ENCODE measurements around the gene RBFA. TPM values are rescaled to one million over a fixed set of nuclear protein-coding genes. Genes with fewer than 3 reads are reported as not detected.

Gene RBFA
- total and polyA plus RNA-seq, 2 of the 13 experiments (the other 11 are each of a cell fraction or from before 2014, with no cell fraction given): 29.7 to 42.4 TPM

DNA sequence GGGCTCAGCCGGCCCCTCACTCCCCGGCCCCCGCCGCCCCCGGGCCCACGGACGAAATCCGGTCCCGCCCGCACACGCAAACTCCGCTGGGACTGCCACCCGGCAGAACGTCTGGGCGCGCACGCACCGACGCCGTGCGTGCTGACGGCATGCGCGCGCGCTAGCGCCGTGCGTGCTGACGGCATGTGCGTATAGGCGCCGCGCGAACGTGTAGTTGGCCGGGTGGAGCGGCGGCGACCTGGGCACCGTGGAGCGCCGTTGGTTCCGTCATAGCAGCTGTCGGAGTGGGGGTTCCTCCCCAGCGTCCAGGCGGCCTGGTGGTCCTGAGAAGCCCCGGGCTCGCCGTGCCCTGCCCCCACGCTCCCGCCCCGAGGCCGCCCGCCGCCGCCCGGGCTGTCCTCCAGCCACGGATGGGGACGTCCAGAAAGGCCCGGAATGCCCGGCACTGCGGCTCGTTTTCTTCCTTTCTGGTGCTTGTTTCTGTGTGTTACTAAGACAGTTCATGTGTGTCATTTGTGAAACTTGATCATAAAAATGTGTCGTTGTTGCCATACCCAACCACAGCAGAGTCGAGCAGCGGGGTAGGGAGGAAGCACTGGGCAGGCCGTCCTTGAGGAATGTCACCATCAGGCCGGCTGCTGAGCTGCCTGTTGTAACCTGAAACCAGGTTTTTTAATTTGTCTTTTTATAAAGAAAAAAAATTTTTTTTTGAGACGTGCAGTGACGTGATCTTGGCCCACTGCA lies 45.6 kb upstream of the RBFA start, which contains the start of gene TXNL4A (continued):
- TF ChIP-seq KLF6 (CRISPR knock-in tag; IDR thresholded peaks at IDR 0.05): peak; percentile 54; the same call in 1 of the 2 replicates
- TF ChIP-seq ZNF296 (CRISPR knock-in tag; conservative IDR thresholded peaks at IDR 0.05): no peak
- TF ChIP-seq SNAPC2 (CRISPR knock-in tag; IDR thresholded peaks at IDR 0.05): no peak
- no peak for TF ChIP-seq ZNF883 (CRISPR knock-in tag; IDR thresholded peaks at IDR 0.05; ENCODE audit: not compliant biosample characterization)
- TF ChIP-seq, protein P1, sequence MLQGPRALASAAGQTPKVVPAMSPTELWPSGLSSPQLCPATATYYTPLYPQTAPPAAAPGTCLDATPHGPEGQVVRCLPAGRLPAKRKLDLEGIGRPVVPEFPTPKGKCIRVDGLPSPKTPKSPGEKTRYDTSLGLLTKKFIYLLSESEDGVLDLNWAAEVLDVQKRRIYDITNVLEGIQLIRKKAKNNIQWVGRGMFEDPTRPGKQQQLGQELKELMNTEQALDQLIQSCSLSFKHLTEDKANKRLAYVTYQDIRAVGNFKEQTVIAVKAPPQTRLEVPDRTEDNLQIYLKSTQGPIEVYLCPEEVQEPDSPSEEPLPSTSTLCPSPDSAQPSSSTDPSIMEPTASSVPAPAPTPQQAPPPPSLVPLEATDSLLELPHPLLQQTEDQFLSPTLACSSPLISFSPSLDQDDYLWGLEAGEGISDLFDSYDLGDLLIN (CRISPR knock-in tag; IDR thresholded peaks at IDR 0.05; ENCODE audit: borderline replicate concordance): peak; percentile 92; the same call in 1 of the 2 replicates
- no peak for TF ChIP-seq PTBP1 (IDR thresholded peaks at IDR 0.05; ENCODE audit: low read depth, low read length, poor library complexity, severe bottlenecking)
- TF ChIP-seq ZNF546 (CRISPR knock-in tag; conservative IDR thresholded peaks at IDR 0.05): peak; percentile 93
- TF ChIP-seq HCFC1 (IDR thresholded peaks at IDR 0.05; ENCODE audit: low read depth, low read length): peak; percentile 18
- no peak for TF ChIP-seq ELF4 (CRISPR knock-in tag; IDR thresholded peaks at IDR 0.05; ENCODE audit: borderline replicate concordance)
- TF ChIP-seq, protein P2, sequence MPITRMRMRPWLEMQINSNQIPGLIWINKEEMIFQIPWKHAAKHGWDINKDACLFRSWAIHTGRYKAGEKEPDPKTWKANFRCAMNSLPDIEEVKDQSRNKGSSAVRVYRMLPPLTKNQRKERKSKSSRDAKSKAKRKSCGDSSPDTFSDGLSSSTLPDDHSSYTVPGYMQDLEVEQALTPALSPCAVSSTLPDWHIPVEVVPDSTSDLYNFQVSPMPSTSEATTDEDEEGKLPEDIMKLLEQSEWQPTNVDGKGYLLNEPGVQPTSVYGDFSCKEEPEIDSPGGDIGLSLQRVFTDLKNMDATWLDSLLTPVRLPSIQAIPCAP (CRISPR knock-in tag; IDR thresholded peaks at IDR 0.05; ENCODE audit: low read depth): no peak
- no peak; the same call in 1 of the 2 replicates for TF ChIP-seq TEAD2 (CRISPR knock-in tag; IDR thresholded peaks at IDR 0.05)
- TF ChIP-seq, protein P3, sequence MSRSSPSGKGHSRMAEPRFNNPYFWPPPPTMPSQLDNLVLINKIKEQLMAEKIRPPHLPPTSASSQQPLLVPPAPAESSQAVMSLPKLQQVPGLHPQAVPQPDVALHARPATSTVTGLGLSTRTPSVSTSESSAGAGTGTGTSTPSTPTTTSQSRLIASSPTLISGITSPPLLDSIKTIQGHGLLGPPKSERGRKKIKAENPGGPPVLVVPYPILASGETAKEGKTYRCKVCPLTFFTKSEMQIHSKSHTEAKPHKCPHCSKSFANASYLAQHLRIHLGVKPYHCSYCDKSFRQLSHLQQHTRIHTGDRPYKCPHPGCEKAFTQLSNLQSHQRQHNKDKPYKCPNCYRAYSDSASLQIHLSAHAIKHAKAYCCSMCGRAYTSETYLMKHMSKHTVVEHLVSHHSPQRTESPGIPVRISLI (CRISPR knock-in tag; IDR thresholded peaks at IDR 0.05; ENCODE audit: borderline replicate concordance): no peak
- no peak for TF ChIP-seq ARNT (IDR thresholded peaks at IDR 0.05)
- no peak for TF ChIP-seq WIZ (CRISPR knock-in tag; IDR thresholded peaks at IDR 0.05)
- TF ChIP-seq, protein P4, sequence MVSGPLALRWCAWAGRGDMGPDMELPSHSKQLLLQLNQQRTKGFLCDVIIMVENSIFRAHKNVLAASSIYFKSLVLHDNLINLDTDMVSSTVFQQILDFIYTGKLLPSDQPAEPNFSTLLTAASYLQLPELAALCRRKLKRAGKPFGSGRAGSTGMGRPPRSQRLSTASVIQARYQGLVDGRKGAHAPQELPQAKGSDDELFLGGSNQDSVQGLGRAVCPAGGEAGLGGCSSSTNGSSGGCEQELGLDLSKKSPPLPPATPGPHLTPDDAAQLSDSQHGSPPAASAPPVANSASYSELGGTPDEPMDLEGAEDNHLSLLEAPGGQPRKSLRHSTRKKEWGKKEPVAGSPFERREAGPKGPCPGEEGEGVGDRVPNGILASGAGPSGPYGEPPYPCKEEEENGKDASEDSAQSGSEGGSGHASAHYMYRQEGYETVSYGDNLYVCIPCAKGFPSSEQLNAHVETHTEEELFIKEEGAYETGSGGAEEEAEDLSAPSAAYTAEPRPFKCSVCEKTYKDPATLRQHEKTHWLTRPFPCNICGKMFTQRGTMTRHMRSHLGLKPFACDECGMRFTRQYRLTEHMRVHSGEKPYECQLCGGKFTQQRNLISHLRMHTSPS (CRISPR knock-in tag; IDR thresholded peaks at IDR 0.05; ENCODE audit: low read depth): no peak
- no peak; the same call in 1 of the 2 replicates for TF ChIP-seq CAMTA2 (CRISPR knock-in tag; IDR thresholded peaks at IDR 0.05; ENCODE audit: borderline replicate concordance)
- TF ChIP-seq, protein P5, sequence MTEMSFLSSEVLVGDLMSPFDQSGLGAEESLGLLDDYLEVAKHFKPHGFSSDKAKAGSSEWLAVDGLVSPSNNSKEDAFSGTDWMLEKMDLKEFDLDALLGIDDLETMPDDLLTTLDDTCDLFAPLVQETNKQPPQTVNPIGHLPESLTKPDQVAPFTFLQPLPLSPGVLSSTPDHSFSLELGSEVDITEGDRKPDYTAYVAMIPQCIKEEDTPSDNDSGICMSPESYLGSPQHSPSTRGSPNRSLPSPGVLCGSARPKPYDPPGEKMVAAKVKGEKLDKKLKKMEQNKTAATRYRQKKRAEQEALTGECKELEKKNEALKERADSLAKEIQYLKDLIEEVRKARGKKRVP (CRISPR knock-in tag; IDR thresholded peaks at IDR 0.05): peak in 1 of 2 experiments; percentile 26; a peak in 1 of 4 replicates
- no peak for TF ChIP-seq HOXA7 (CRISPR knock-in tag; IDR thresholded peaks at IDR 0.05)
- TF ChIP-seq, protein P6, sequence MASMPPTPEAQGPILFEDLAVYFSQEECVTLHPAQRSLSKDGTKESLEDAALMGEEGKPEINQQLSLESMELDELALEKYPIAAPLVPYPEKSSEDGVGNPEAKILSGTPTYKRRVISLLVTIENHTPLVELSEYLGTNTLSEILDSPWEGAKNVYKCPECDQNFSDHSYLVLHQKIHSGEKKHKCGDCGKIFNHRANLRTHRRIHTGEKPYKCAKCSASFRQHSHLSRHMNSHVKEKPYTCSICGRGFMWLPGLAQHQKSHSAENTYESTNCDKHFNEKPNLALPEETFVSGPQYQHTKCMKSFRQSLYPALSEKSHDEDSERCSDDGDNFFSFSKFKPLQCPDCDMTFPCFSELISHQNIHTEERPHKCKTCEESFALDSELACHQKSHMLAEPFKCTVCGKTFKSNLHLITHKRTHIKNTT (CRISPR knock-in tag; IDR thresholded peaks at IDR 0.05): no peak
- 0 out of 2 replicates have a peak, but pooled peaks have one; percentile 61 for TF ChIP-seq ZNF232 (CRISPR knock-in tag; IDR thresholded peaks at IDR 0.05; ENCODE audit: borderline replicate concordance)
- no peak for TF ChIP-seq KLF9 (CRISPR knock-in tag; IDR thresholded peaks at IDR 0.05; ENCODE audit: low read depth)
- no peak for TF ChIP-seq GABPA (IDR thresholded peaks at IDR 0.05; ENCODE audit: low read depth, low read length)
- no peak for TF ChIP-seq GABPA (CRISPR knock-in tag; IDR thresholded peaks at IDR 0.05; ENCODE audit: low read depth)

All from HepG2 (cell line).